HG03457 (cell line): ENCODE results near the gene CPB1.

Experiments
- ATAC-seq: cut with Tn5 transposase; IDR thresholded peaks from one replicate; pipeline ENCODE4 v1.9.1; 2021; ENCODE audit warnings: moderate number of reproducible peaks; ENCODE audit not compliant: unreplicated experiment

Gene CPB1

GRCh38 chr3:148881286-148881685 lies 53.7 kb downstream of the CPB1 start:
- ATAC-seq = no peak

- ATAC-seq = no peak
Measured at GRCh38 chr3:148882288-148882687, 54.7 kb downstream of the CPB1 start.

- no peak for ATAC-seq
Measured at GRCh38 chr3:148883163-148883562, 55.6 kb downstream of the CPB1 start.

GRCh38 chr3:148884261-148884660 lies 56.6 kb downstream of the CPB1 start:
- ATAC-seq = no peak

- no peak for ATAC-seq
Measured at GRCh38 chr3:148889828-148890227, 62.2 kb downstream of the CPB1 start.

GRCh38 chr3:148896062-148896461 lies 68.5 kb downstream of the CPB1 start:
- no peak for ATAC-seq

- ATAC-seq = no peak
Measured at GRCh38 chr3:148901987-148902791, 74.6 kb downstream of the CPB1 start.

GRCh38 chr3:148903022-148903442 lies 75.4 kb downstream of the CPB1 start:
- no peak for ATAC-seq

GRCh38 chr3:148903941-148904340 lies 76.3 kb downstream of the CPB1 start:
- no peak for ATAC-seq

- ATAC-seq = no peak
Measured at GRCh38 chr3:148906667-148907066, 79.1 kb downstream of the CPB1 start.
